Osteoblast (primary cell): ENCODE results near the gene WWC1. TPM values are rescaled to one million over a fixed set of nuclear protein-coding genes. Genes with fewer than 3 reads are reported as not detected.
"Not testable (repeated sequence)": the region's sequence is repeated elsewhere in the genome, so short reads cannot be mapped to it uniquely, and the experiment has no call there.

ENCODE experiments used
- DNase-seq: peaks from one replicate; pipeline ENCODE4 v3.0.0; 2011; ENCODE audit warnings: low spot score, mixed read lengths; ENCODE audit not compliant: insufficient read length; ENCODE audit errors: missing footprints
- H2AFZ ChIP-seq: 2 replicates; pipeline ENCODE4 v1.6.0; 2011; ENCODE audit warnings: mild to moderate bottlenecking, low read length
- H3K27ac ChIP-seq: 2 replicates; pipeline ENCODE4 v1.5.1; 2011; ENCODE audit warnings: mild to moderate bottlenecking, low read depth, low read length, moderate library complexity
- H3K27me3 ChIP-seq: 2 replicates; pipeline ENCODE4 v1.6.0; 2012; ENCODE audit warnings: mild to moderate bottlenecking, control low read depth, inconsistent platforms, low read length, moderate library complexity; ENCODE audit not compliant: insufficient read depth
- H3K36me3 ChIP-seq: 2 replicates; pipeline ENCODE4 v1.5.1; 2011; ENCODE audit warnings: mild to moderate bottlenecking, low read length, control low read depth, moderate library complexity; ENCODE audit not compliant: insufficient read depth
- H3K4me1 ChIP-seq: 2 replicates; pipeline ENCODE4 v1.5.1; 2011; ENCODE audit warnings: mild to moderate bottlenecking, low read length, control low read depth, moderate library complexity; ENCODE audit not compliant: insufficient read depth
- H3K4me2 ChIP-seq: 2 replicates; pipeline ENCODE4 v1.6.0; 2011; ENCODE audit warnings: mild to moderate bottlenecking, low read length; ENCODE audit not compliant: insufficient read depth
- H3K4me3 ChIP-seq: fragments of 200-600 bp; sonication (generic); 3 replicates; pipeline ENCODE4 v1.5.1; 2012; ENCODE audit warnings: mild to moderate bottlenecking, low read length, inconsistent platforms; ENCODE audit not compliant: insufficient read depth
- H3K79me2 ChIP-seq: 2 replicates; pipeline ENCODE4 v1.6.0; 2012; ENCODE audit warnings: mild to moderate bottlenecking, low read length, control low read depth, inconsistent platforms; ENCODE audit not compliant: insufficient read depth
- H3K9me3 ChIP-seq: 2 replicates; pipeline ENCODE4 v1.5.1; 2011; ENCODE audit warnings: low read depth, low read length, control low read depth
- H4K20me1 ChIP-seq: 2 replicates; pipeline ENCODE4 v1.6.0; 2012; ENCODE audit warnings: mild to moderate bottlenecking, low read length, control low read depth; ENCODE audit not compliant: insufficient read depth
- total RNA-seq: library from RNA; depleted of rRNA; stranded (reverse); fragments of >200 nt; gene quantifications from 2 replicates; pipeline ENCODE4 v1.2.3, GENCODE V29; 2012
- TF ChIP-seq, protein P1 (sequence below): IDR thresholded peaks from 2 replicates; pipeline ENCODE4 v1.5.1; 2011; ENCODE audit warnings: mild to moderate bottlenecking, low read depth, low read length, moderate library complexity; ENCODE audit errors: extremely low read depth

The WWC1 gene
- total RNA-seq, 1 donor, result 1.4 TPM

DNA sequence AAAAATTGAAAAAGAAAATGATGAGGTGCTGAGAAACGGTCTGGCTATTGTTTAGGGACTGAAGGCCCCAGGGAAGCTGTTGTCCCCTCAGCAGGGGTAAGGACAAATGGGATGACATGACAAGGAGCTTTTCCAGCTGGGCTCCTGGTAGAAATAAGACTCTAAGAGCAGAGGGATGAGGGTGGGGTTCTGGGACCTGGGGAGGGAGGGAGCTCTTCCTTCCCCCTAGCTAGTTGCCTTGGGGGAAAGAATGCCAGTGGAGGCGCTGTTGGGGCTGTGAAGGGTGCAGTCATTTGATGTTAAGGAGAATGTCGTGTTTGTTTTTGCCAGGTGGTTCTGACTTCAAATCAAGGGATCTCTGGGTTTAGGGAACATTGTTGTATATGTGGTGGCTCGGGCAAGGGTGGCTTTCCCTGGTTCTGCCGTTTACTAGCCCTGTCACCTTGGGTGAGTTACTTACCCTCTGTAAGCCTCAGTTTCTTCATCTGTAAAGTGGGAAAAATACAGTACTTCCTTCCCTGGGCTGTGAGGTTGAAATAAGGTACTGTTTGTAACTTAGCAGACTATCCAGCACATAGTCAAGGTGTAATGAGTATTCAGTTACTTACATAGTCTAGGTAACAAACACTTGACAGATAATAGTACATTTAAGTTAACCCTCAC is 47.8 kb downstream of the WWC1 start:
- TF ChIP-seq, protein P1, sequence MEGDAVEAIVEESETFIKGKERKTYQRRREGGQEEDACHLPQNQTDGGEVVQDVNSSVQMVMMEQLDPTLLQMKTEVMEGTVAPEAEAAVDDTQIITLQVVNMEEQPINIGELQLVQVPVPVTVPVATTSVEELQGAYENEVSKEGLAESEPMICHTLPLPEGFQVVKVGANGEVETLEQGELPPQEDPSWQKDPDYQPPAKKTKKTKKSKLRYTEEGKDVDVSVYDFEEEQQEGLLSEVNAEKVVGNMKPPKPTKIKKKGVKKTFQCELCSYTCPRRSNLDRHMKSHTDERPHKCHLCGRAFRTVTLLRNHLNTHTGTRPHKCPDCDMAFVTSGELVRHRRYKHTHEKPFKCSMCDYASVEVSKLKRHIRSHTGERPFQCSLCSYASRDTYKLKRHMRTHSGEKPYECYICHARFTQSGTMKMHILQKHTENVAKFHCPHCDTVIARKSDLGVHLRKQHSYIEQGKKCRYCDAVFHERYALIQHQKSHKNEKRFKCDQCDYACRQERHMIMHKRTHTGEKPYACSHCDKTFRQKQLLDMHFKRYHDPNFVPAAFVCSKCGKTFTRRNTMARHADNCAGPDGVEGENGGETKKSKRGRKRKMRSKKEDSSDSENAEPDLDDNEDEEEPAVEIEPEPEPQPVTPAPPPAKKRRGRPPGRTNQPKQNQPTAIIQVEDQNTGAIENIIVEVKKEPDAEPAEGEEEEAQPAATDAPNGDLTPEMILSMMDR, result peak; percentile 13
- Histone ChIP-seq H3K27ac (no peak overlapping the region), H3K4me2 (no peak overlapping the region), H4K20me1 (no peaks in the 10 kb centered on the region), H3K4me3 (no peak overlapping the region), H3K27me3 (no peaks in the 10 kb centered on the region), H3K36me3 (no peaks in the 10 kb centered on the region), H3K79me2 (no peaks in the 10 kb centered on the region), H3K4me1 (peaks cover 4% of the 10 kb centered on the region), H3K9me3 (no peaks in the 10 kb centered on the region), H2AFZ (no peak overlapping the region)
- DNase-seq, result no peak

DNA sequence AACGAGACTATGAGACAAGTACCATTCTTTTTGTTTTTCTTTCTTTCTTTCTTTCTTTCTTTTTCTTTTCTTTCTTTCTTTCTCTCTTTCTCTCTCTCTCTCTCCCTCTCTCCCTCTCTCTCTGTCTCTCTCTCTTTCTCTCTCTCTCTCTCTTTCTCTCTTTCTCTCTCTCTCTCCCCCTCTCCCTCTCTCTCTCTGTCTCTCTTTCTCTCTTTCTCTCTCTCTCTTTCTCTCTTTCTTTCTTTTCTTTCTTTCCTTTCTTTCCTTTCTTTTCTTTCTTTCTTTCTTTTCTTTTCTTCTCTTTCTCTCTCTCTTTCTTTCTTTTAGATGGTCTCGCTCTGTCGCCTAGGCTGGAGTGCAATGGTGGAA is 48.3 kb downstream of the WWC1 start:
- H3K9me3 ChIP-seq, H3K79me2 ChIP-seq, H2AFZ ChIP-seq, H3K4me1 ChIP-seq, H3K27ac ChIP-seq, H3K36me3 ChIP-seq, H3K27me3 ChIP-seq, H3K4me3 ChIP-seq, H3K4me2 ChIP-seq, DNase-seq, H4K20me1 ChIP-seq: not testable (repeated sequence)

DNA sequence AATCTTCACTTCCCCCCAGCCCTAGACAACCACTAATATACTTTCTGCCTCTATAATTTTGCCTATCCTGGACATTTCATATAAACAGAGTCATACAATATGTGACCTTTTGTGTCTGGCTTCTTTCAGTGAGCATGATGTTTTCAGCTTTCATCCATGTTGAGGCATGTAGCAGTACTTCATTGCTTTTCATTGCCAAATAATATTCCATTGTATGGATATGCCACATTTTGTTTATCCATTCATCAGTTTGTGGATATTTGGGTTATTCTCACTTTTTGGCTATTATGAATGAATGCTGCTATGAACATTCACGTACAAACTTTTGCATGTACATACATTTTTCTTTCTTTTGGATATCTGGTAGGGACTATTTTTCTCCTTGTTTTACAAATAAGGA is 49.0 kb downstream of the WWC1 start:
- H3K4me1 ChIP-seq, result peaks cover 4% of the 10 kb centered on the region
- DNase-seq, result no peak
- H3K79me2 ChIP-seq, result no peaks in the 10 kb centered on the region
- no peak overlapping the region for H3K27ac ChIP-seq
- no peaks in the 10 kb centered on the region for H3K9me3 ChIP-seq
- no peak overlapping the region for H3K4me3 ChIP-seq
- no peaks in the 10 kb centered on the region for H3K27me3 ChIP-seq
- TF ChIP-seq, protein P1, result no peak
- H3K4me2 ChIP-seq, result no peak overlapping the region
- H3K36me3 ChIP-seq, result no peaks in the 10 kb centered on the region
- H4K20me1 ChIP-seq, result no peaks in the 10 kb centered on the region
- H2AFZ ChIP-seq, result no peak overlapping the region

GRCh38 chr5:168341178-168341577 is 49.7 kb downstream of the WWC1 start:
- H3K27ac ChIP-seq, result no peak overlapping the region
- no peaks in the 10 kb centered on the region for H3K27me3 ChIP-seq
- no peak overlapping the region for H3K4me3 ChIP-seq
- DNase-seq, result no peak
- no peaks in the 10 kb centered on the region for H3K36me3 ChIP-seq
- no peak overlapping the region for H2AFZ ChIP-seq
- TF ChIP-seq, protein P1, result no peak
- no peaks in the 10 kb centered on the region for H4K20me1 ChIP-seq
- no peak overlapping the region for H3K4me2 ChIP-seq
- peaks cover 4% of the 10 kb centered on the region for H3K4me1 ChIP-seq
- no peaks in the 10 kb centered on the region for H3K9me3 ChIP-seq
- H3K79me2 ChIP-seq, result no peaks in the 10 kb centered on the region
